GM18505 (cell line): ENCODE results near the gene STX7.
A peak's percentile ranks its signal among the peaks of the same experiment; 100 is the strongest.

Experiments
- ATAC-seq: cut with Tn5 transposase; IDR thresholded peaks from one replicate; pipeline ENCODE4 v1.9.1; 2021; ENCODE audit not compliant: unreplicated experiment
- POLR2A ChIP-seq: IDR thresholded peaks from 4 replicates; pipeline ENCODE4 v1.6.1; 2011; ENCODE audit warnings: borderline replicate concordance; ENCODE audit not compliant: insufficient read depth, insufficient read length; ENCODE audit errors: extremely low read depth

STX7 gene

GRCh38 chr6:132524646-132525045 is 11.7 kb upstream of the STX7 start:
- no peak for ATAC-seq
- TF ChIP-seq POLR2A = no peak

GRCh38 chr6:132520953-132521352 is 8.0 kb upstream of the STX7 start:
- ATAC-seq = no peak
- TF ChIP-seq POLR2A = no peak

- TF ChIP-seq POLR2A = no peak
- ATAC-seq = no peak
Observed at GRCh38 chr6:132515386-132515785, 2.5 kb upstream of the STX7 start.

GRCh38 chr6:132513831-132514545 is 1.1 kb upstream of the STX7 start:
- no peak for ATAC-seq
- TF ChIP-seq POLR2A = no peak

- ATAC-seq = no peak
- TF ChIP-seq POLR2A = no peak
Observed at GRCh38 chr6:132512342-132512637, 626 bp downstream of the STX7 start.

GRCh38 chr6:132511831-132512220 is 1.1 kb downstream of the STX7 start:
- no peak for ATAC-seq
- no peak for TF ChIP-seq POLR2A

GRCh38 chr6:132511210-132511830 is 1.6 kb downstream of the STX7 start:
- no peak for ATAC-seq
- no peak for TF ChIP-seq POLR2A

- TF ChIP-seq POLR2A = no peak
- no peak for ATAC-seq
Observed at GRCh38 chr6:132506869-132507808, 5.8 kb downstream of the STX7 start.

GRCh38 chr6:132506461-132506860 is 6.5 kb downstream of the STX7 start:
- no peak for ATAC-seq
- no peak for TF ChIP-seq POLR2A

GRCh38 chr6:132505158-132505557 is 7.8 kb downstream of the STX7 start:
- TF ChIP-seq POLR2A = no peak
- ATAC-seq = no peak

- no peak for ATAC-seq
- no peak for TF ChIP-seq POLR2A
Observed at GRCh38 chr6:132504757-132505156, 8.2 kb downstream of the STX7 start.

GRCh38 chr6:132499757-132500156 is 13.2 kb downstream of the STX7 start:
- no peak for ATAC-seq
- TF ChIP-seq POLR2A = no peak

- peak; percentile 46 for ATAC-seq
- no peak for TF ChIP-seq POLR2A
Observed at GRCh38 chr6:132498638-132499037, 14.3 kb downstream of the STX7 start.
